H9 (cell line): ENCODE measurements around the gene PLN. TPM values are rescaled to one million over a fixed set of nuclear protein-coding genes. Genes with fewer than 3 reads are reported as not detected.

Source experiments
- DNase-seq: peaks from one replicate; pipeline ENCODE4 v3.0.0-alpha.2; 2017
- H2AFZ ChIP-seq: one replicate; pipeline ENCODE4 v1.6.1; 2013; ENCODE audit warnings: mild to moderate bottlenecking, low read length, control low read depth, moderate library complexity
- H2AK5ac ChIP-seq: 2 replicates; pipeline ENCODE4 v1.6.1; 2013; ENCODE audit warnings: low read length, control low read depth, mixed read lengths; ENCODE audit not compliant: insufficient read length
- H2BK120ac ChIP-seq: one replicate; pipeline ENCODE4 v1.6.1; 2013; ENCODE audit warnings: low read depth, mild to moderate bottlenecking, low read length, control low read depth, inconsistent platforms; ENCODE audit not compliant: poor library complexity, severe bottlenecking
- H2BK12ac ChIP-seq: 2 replicates; pipeline ENCODE4 v1.6.1; 2013; ENCODE audit warnings: low read length, control low read depth, mixed read lengths, low read depth; ENCODE audit not compliant: insufficient read length
- H2BK15ac ChIP-seq: 2 replicates; pipeline ENCODE4 v1.6.1; 2013; ENCODE audit warnings: low read depth, low read length, control low read depth
- H2BK20ac ChIP-seq: one replicate; pipeline ENCODE4 v1.6.1; 2013; ENCODE audit warnings: low read depth, mild to moderate bottlenecking, low read length, control low read depth, inconsistent platforms; ENCODE audit not compliant: poor library complexity, severe bottlenecking
- H2BK5ac ChIP-seq: 2 replicates; pipeline ENCODE4 v1.6.1; 2013; ENCODE audit warnings: low read length, control low read depth, mixed read lengths; ENCODE audit not compliant: insufficient read length
- H3K14ac ChIP-seq: 2 replicates; pipeline ENCODE4 v1.6.1; 2013; ENCODE audit warnings: low read length, control low read depth; ENCODE audit not compliant: insufficient read depth
- H3K18ac ChIP-seq: 2 replicates; pipeline ENCODE4 v1.6.1; 2013; ENCODE audit warnings: low read depth, mild to moderate bottlenecking, mixed read lengths, low read length, control low read depth; ENCODE audit not compliant: insufficient read length
- H3K23ac ChIP-seq: 2 replicates; pipeline ENCODE4 v1.6.1; 2013; ENCODE audit warnings: low read length, control low read depth, mixed read lengths, low read depth; ENCODE audit not compliant: insufficient read length
- H3K23me2 ChIP-seq: 2 replicates; pipeline ENCODE4 v1.6.1; 2013; ENCODE audit warnings: low read depth, mild to moderate bottlenecking, mixed read lengths, low read length, control low read depth; ENCODE audit not compliant: insufficient read length, poor library complexity, severe bottlenecking
- H3K27ac ChIP-seq: 2 replicates; pipeline ENCODE4 v1.5.1; 2013; ENCODE audit warnings: low read length, control low read depth, mixed read lengths, low read depth; ENCODE audit not compliant: insufficient read length
- H3K27me3 ChIP-seq: 2 replicates; pipeline ENCODE4 v1.6.1; 2013; ENCODE audit warnings: low read length, control low read depth, inconsistent platforms; ENCODE audit not compliant: insufficient read depth
- H3K4ac ChIP-seq: 2 replicates; pipeline ENCODE4 v1.6.1; 2013; ENCODE audit warnings: low read depth, mild to moderate bottlenecking, control low read depth, inconsistent platforms, low read length, moderate library complexity
- H3K4me1 ChIP-seq: 2 replicates; pipeline ENCODE4 v1.6.1; 2013; ENCODE audit warnings: low read length, control low read depth, inconsistent platforms; ENCODE audit not compliant: insufficient read depth
- H3K4me2 ChIP-seq: 2 replicates; pipeline ENCODE4 v1.6.1; 2013; ENCODE audit warnings: low read length, control low read depth, mixed read lengths; ENCODE audit not compliant: insufficient read length, insufficient read depth
- H3K56ac ChIP-seq: 2 replicates; pipeline ENCODE4 v1.6.1; 2013; ENCODE audit warnings: low read depth, mild to moderate bottlenecking, mixed read lengths, low read length, control low read depth; ENCODE audit not compliant: insufficient read length
- H3K79me1 ChIP-seq: 2 replicates; pipeline ENCODE4 v1.6.1; 2013; ENCODE audit warnings: low read depth, mild to moderate bottlenecking, moderate library complexity, low read length, control low read depth, inconsistent platforms; ENCODE audit not compliant: insufficient read depth, poor library complexity, severe bottlenecking
- H3K79me2 ChIP-seq: 2 replicates; pipeline ENCODE4 v1.6.1; 2013; ENCODE audit warnings: low read length, control low read depth, inconsistent platforms; ENCODE audit not compliant: insufficient read depth
- H3K9ac ChIP-seq: 2 replicates; pipeline ENCODE4 v1.6.1; 2013; ENCODE audit warnings: low read length, control low read depth, mixed read lengths; ENCODE audit not compliant: insufficient read length; ENCODE audit errors: extremely low read depth
- H3K9me3 ChIP-seq: one replicate; pipeline ENCODE4 v1.6.1; 2013; ENCODE audit warnings: low read depth, low read length, inconsistent platforms; ENCODE audit not compliant: control insufficient read depth
- H3T11ph ChIP-seq: one replicate; pipeline ENCODE4 v1.6.1; 2013; ENCODE audit warnings: mild to moderate bottlenecking, low read length, control low read depth, inconsistent platforms
- H4K20me1 ChIP-seq: one replicate; pipeline ENCODE4 v1.6.1; 2013; ENCODE audit not compliant: control insufficient read depth, insufficient read length, insufficient read depth
- H4K5ac ChIP-seq: 2 replicates; pipeline ENCODE4 v1.6.1; 2013; ENCODE audit warnings: low read depth, mild to moderate bottlenecking, mixed read lengths, low read length, control low read depth; ENCODE audit not compliant: insufficient read length
- H4K8ac ChIP-seq: replicated peaks from 2 replicates; pipeline ENCODE4 v1.6.1; 2013; ENCODE audit warnings: low read length, control low read depth, mixed read lengths, low read depth; ENCODE audit not compliant: insufficient read length
- H4K91ac ChIP-seq: 2 replicates; pipeline ENCODE4 v1.6.1; 2013; ENCODE audit warnings: low read depth, mild to moderate bottlenecking, moderate library complexity, mixed read lengths, low read length, control low read depth; ENCODE audit not compliant: insufficient read length
- H3K27ac Mint-ChIP-seq, 3 experiments: 2 replicates in 2 of 3; 3 replicates in 1 of 3; pipeline ENCODE4 v1.8.0; 2020 to 2021; ENCODE audit warnings: mixed read lengths in 3 of 3, mild to moderate bottlenecking in 1 of 3, moderate library complexity in 1 of 3
- H3K27me3 Mint-ChIP-seq: 2 replicates; pipeline ENCODE4 v1.8.0; 2021; ENCODE audit warnings: low read depth, mild to moderate bottlenecking, moderate library complexity, mixed read lengths
- H3K36me3 Mint-ChIP-seq, 3 experiments: 2 replicates in 2 of 3; 3 replicates in 1 of 3; pipeline ENCODE4 v1.8.0; 2020 to 2021; ENCODE audit warnings: low read depth in 3 of 3, mixed read lengths in 3 of 3; ENCODE audit not compliant: insufficient read depth in 1 of 3
- H3K4me1 Mint-ChIP-seq, 2 experiments: 2 replicates each; pipeline ENCODE4 v1.8.0; 2020; ENCODE audit warnings: mixed read lengths in 2 of 2
- H3K4me3 Mint-ChIP-seq, 2 experiments: 2 replicates in 1 of 2; 3 replicates in 1 of 2; pipeline ENCODE4 v1.8.0; 2020 to 2021; ENCODE audit warnings: mild to moderate bottlenecking in 2 of 2, mixed read lengths in 2 of 2, moderate library complexity in 1 of 2
- H3K9me3 Mint-ChIP-seq, 2 experiments: 2 replicates in 1 of 2; 3 replicates in 1 of 2; pipeline ENCODE4 v1.8.0; 2020; ENCODE audit warnings: mild to moderate bottlenecking in 2 of 2, mixed read lengths in 2 of 2, moderate library complexity in 1 of 2
- WGBS: extraction: QIAGEN DNeasy Blood & Tissue Kit; methylation state at CpG from one replicate; pipeline ENCODE4 v1.1.7; 2013; ENCODE audit warnings: missing lambda C conversion rate, low lambda C conversion rate, mixed read lengths; ENCODE audit not compliant: insufficient read length; ENCODE audit errors: extremely low coverage; 5-methylcytosine and 5-hydroxymethylcytosine counted together
- total RNA-seq: library from RNA; stranded (reverse); gene quantifications from 2 replicates; pipeline ENCODE4 v1.2.1, GENCODE V29; 2021
- TF ChIP-seq, protein P1 (sequence below): fragments of 200-600 bp; sonication (generic); conservative IDR thresholded peaks from 3 replicates; pipeline ENCODE4 v1.8.0; 2021; ENCODE audit warnings: antibody characterized with exemption, mild to moderate bottlenecking

Gene PLN
- total RNA-seq, 1 experiment from 2014 or later = not detected

DNA sequence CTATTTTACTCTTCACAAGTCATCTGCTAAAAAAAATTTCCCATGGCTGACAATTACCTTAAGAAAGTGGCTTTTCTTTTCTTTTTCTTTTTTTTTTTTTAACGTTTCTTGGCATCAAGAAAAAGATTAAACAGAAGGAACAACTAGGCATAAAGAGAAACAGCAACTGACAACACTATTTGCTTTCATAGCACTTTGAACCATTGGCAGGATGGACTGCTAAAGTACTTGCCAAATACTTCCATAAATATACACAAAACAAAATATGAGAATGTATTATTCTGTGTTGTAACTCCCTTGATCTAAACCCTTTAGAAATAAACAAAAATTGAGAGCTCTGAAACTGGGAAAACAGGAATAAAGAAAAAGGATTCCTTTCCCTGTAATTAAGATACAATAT lies 20.0 kb upstream of the PLN start:
- Histone ChIP-seq H3K4ac (no peak overlapping the region), H2BK5ac (no peak overlapping the region), H4K91ac (no peak overlapping the region), H3K23me2 (no peaks in the 10 kb centered on the region), H3K56ac (no peak overlapping the region), H3K9me3 (no peaks in the 10 kb centered on the region), H2AK5ac (no peak overlapping the region), H4K8ac (no peak overlapping the region), H3K4me2 (no peak overlapping the region), H3K79me2 (no peaks in the 10 kb centered on the region), H3K27me3 (no peaks in the 10 kb centered on the region), H3K18ac (no peak overlapping the region), H2BK12ac (no peak overlapping the region), H2BK20ac (no peak overlapping the region), H3T11ph (no peak overlapping the region), H3K23ac (no peak overlapping the region), H3K27ac (no peak overlapping the region), H4K20me1 (no peaks in the 10 kb centered on the region), H2BK120ac (no peak overlapping the region), H3K9ac (no peak overlapping the region), H3K14ac (no peak overlapping the region), H3K4me1 (no peaks in the 10 kb centered on the region), H2AFZ (no peak overlapping the region), H2BK15ac (no peak overlapping the region), H3K79me1 (no peaks in the 10 kb centered on the region), H4K5ac (no peak overlapping the region)
- Mint-ChIP-seq H3K27me3 (no peaks in the 10 kb centered on the region), H3K4me3 (no peak overlapping the region), H3K36me3 (no peaks in the 10 kb centered on the region; a peak in 3 of 7 replicates), H3K4me1 (peaks cover 7 to 8% of the 10 kb centered on the region in 2 experiments), H3K27ac (no peak overlapping the region), H3K9me3 (peaks cover 2 to 4% of the 10 kb centered on the region in 2 experiments; a peak in 1 of 5 replicates)
- WGBS = no CpG with 5 or more reads among the region's 1 CpG
- TF ChIP-seq, protein P1, sequence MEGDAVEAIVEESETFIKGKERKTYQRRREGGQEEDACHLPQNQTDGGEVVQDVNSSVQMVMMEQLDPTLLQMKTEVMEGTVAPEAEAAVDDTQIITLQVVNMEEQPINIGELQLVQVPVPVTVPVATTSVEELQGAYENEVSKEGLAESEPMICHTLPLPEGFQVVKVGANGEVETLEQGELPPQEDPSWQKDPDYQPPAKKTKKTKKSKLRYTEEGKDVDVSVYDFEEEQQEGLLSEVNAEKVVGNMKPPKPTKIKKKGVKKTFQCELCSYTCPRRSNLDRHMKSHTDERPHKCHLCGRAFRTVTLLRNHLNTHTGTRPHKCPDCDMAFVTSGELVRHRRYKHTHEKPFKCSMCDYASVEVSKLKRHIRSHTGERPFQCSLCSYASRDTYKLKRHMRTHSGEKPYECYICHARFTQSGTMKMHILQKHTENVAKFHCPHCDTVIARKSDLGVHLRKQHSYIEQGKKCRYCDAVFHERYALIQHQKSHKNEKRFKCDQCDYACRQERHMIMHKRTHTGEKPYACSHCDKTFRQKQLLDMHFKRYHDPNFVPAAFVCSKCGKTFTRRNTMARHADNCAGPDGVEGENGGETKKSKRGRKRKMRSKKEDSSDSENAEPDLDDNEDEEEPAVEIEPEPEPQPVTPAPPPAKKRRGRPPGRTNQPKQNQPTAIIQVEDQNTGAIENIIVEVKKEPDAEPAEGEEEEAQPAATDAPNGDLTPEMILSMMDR = no peak
- DNase-seq = no peak
